ENCODE results near the gene LCN10.
A peak's percentile ranks its signal among the peaks of the same experiment; 100 is the strongest.

The LCN10 gene

GRCh38 chr9:136741883-136742571 lies 713 bp downstream of the LCN10 start:
- H3K4me1 Mint-ChIP-seq = peaks cover 24% of the 10 kb centered on the region
- H3K4me3 Mint-ChIP-seq = peak overlapping the region; percentile 63
- peak; percentile 34 for ATAC-seq
- no peaks in the 10 kb centered on the region for H3K27me3 Mint-ChIP-seq
- H3K36me3 Mint-ChIP-seq (ENCODE audit: low read depth) = no peaks in the 10 kb centered on the region
- DNase-seq = peak; percentile 71
- no peak overlapping the region for H3K27ac Mint-ChIP-seq
- no peaks in the 10 kb centered on the region for H3K9me3 Mint-ChIP-seq

GRCh38 chr9:136740971-136741882 lies 1.5 kb downstream of the LCN10 start:
- peak; percentile 22 for ATAC-seq
- no peaks in the 10 kb centered on the region for H3K9me3 Mint-ChIP-seq
- no peaks in the 10 kb centered on the region for H3K27me3 Mint-ChIP-seq
- H3K4me3 Mint-ChIP-seq = peak overlapping the region; percentile 63
- peak; percentile 33 for DNase-seq
- H3K4me1 Mint-ChIP-seq = peaks cover 24% of the 10 kb centered on the region
- no peaks in the 10 kb centered on the region for H3K36me3 Mint-ChIP-seq (ENCODE audit: low read depth)
- H3K27ac Mint-ChIP-seq = no peak overlapping the region

GRCh38 chr9:136740491-136740890 lies 2.2 kb downstream of the LCN10 start:
- ATAC-seq (no peak), DNase-seq (no peak)
- Mint-ChIP-seq H3K4me1 (peaks cover 24% of the 10 kb centered on the region), H3K27me3 (no peaks in the 10 kb centered on the region), H3K36me3 (ENCODE audit: low read depth) (no peaks in the 10 kb centered on the region), H3K9me3 (no peaks in the 10 kb centered on the region), H3K4me3 (no peak overlapping the region), H3K27ac (no peak overlapping the region)

- no peak overlapping the region for H3K4me3 Mint-ChIP-seq
- H3K36me3 Mint-ChIP-seq (ENCODE audit: low read depth) = no peaks in the 10 kb centered on the region
- H3K9me3 Mint-ChIP-seq = no peaks in the 10 kb centered on the region
- ATAC-seq (no peak), DNase-seq (no peak)
- peaks cover 24% of the 10 kb centered on the region for H3K4me1 Mint-ChIP-seq
- no peaks in the 10 kb centered on the region for H3K27me3 Mint-ChIP-seq
- no peak overlapping the region for H3K27ac Mint-ChIP-seq
Measured at GRCh38 chr9:136740069-136740468, 2.7 kb downstream of the LCN10 start.

GRCh38 chr9:136739509-136739908 lies 3.2 kb downstream of the LCN10 start:
- Mint-ChIP-seq H3K9me3 (no peaks in the 10 kb centered on the region), H3K27me3 (no peaks in the 10 kb centered on the region), H3K27ac (no peak overlapping the region), H3K4me1 (peaks cover 26% of the 10 kb centered on the region), H3K36me3 (ENCODE audit: low read depth) (no peaks in the 10 kb centered on the region), H3K4me3 (no peak overlapping the region)
- no peak for ATAC-seq
- DNase-seq = no peak

GRCh38 chr9:136738960-136739359 lies 3.8 kb downstream of the LCN10 start:
- Mint-ChIP-seq H3K9me3 (no peaks in the 10 kb centered on the region), H3K4me1 (peaks cover 26% of the 10 kb centered on the region), H3K27me3 (no peaks in the 10 kb centered on the region), H3K27ac (no peak overlapping the region), H3K36me3 (ENCODE audit: low read depth) (no peaks in the 10 kb centered on the region), H3K4me3 (no peak overlapping the region)
- DNase-seq (no peak), ATAC-seq (no peak)

- Mint-ChIP-seq H3K4me1 (peaks cover 25% of the 10 kb centered on the region), H3K27me3 (no peaks in the 10 kb centered on the region), H3K9me3 (no peaks in the 10 kb centered on the region), H3K4me3 (no peak overlapping the region), H3K27ac (no peak overlapping the region), H3K36me3 (ENCODE audit: low read depth) (peaks cover 1% of the 10 kb centered on the region)
- ATAC-seq (no peak), DNase-seq (no peak)
Measured at GRCh38 chr9:136735812-136736480, 6.8 kb downstream of the LCN10 start.

GRCh38 chr9:136734837-136735496 lies 7.8 kb downstream of the LCN10 start:
- Mint-ChIP-seq H3K4me1 (peaks cover 21% of the 10 kb centered on the region), H3K27ac (no peak overlapping the region), H3K4me3 (no peak overlapping the region), H3K9me3 (no peaks in the 10 kb centered on the region), H3K36me3 (ENCODE audit: low read depth) (peaks cover 1% of the 10 kb centered on the region), H3K27me3 (no peaks in the 10 kb centered on the region)
- DNase-seq (no peak), ATAC-seq (no peak)

GRCh38 chr9:136733611-136734010 lies 9.1 kb downstream of the LCN10 start:
- Mint-ChIP-seq H3K4me3 (no peak overlapping the region), H3K9me3 (no peaks in the 10 kb centered on the region), H3K27me3 (no peaks in the 10 kb centered on the region), H3K4me1 (peaks cover 22% of the 10 kb centered on the region), H3K27ac (no peak overlapping the region), H3K36me3 (ENCODE audit: low read depth) (peaks cover 1% of the 10 kb centered on the region)
- DNase-seq = no peak
- no peak for ATAC-seq

- Mint-ChIP-seq H3K9me3 (no peaks in the 10 kb centered on the region), H3K27ac (no peak overlapping the region)
Measured at GRCh38 chr9:136732444-136733178, 10.1 kb downstream of the LCN10 start.

GRCh38 chr9:136729926-136730325 lies 12.8 kb downstream of the LCN10 start:
- Mint-ChIP-seq H3K27me3 (peaks cover 3% of the 10 kb centered on the region), H3K4me3 (peak overlapping the region; percentile 65), H3K4me1 (peaks cover 40% of the 10 kb centered on the region), H3K36me3 (ENCODE audit: low read depth) (peaks cover 27% of the 10 kb centered on the region), H3K9me3 (no peaks in the 10 kb centered on the region), H3K27ac (no peak overlapping the region)
- no peak for ATAC-seq
- DNase-seq = no peak

More at GRCh38 chr9:136732444-136733178, 10.1 kb downstream of the LCN10 start:
- Mint-ChIP-seq H3K36me3 (ENCODE audit: low read depth) (peaks cover 2% of the 10 kb centered on the region), H3K4me1 (peaks cover 21% of the 10 kb centered on the region), H3K27me3 (no peaks in the 10 kb centered on the region), H3K4me3 (no peak overlapping the region)
- DNase-seq (no peak), ATAC-seq (no peak)

- Mint-ChIP-seq H3K4me3 (peak overlapping the region; percentile 65), H3K9me3 (no peaks in the 10 kb centered on the region), H3K4me1 (peaks cover 44% of the 10 kb centered on the region), H3K27ac (peak overlapping the region; percentile 5), H3K27me3 (peaks cover 3% of the 10 kb centered on the region), H3K36me3 (ENCODE audit: low read depth) (peaks cover 35% of the 10 kb centered on the region)
- DNase-seq = peak; percentile 30
- ATAC-seq = peak; percentile 33
Measured at GRCh38 chr9:136729144-136729543, 13.6 kb downstream of the LCN10 start.

GRCh38 chr9:136728548-136729123 lies 14.1 kb downstream of the LCN10 start:
- Mint-ChIP-seq H3K27ac (peak overlapping the region; percentile 5), H3K9me3 (no peaks in the 10 kb centered on the region), H3K27me3 (peaks cover 3% of the 10 kb centered on the region), H3K36me3 (ENCODE audit: low read depth) (peaks cover 39% of the 10 kb centered on the region), H3K4me1 (peaks cover 48% of the 10 kb centered on the region), H3K4me3 (peak overlapping the region; percentile 65)
- DNase-seq = peak; percentile 32
- peak; percentile 16 for ATAC-seq
